ENCODE data around the gene ERFE. TPM values are rescaled to one million over a fixed set of nuclear protein-coding genes. Genes with fewer than 3 reads are reported as not detected.

The ERFE gene
- total and polyA plus RNA-seq, 2 of the 4 experiments (the other 2 are of a cell fraction), result 1.3 to 3.5 TPM

GRCh38 chr2:238169708-238170251 lies 11.0 kb downstream of the ERFE start (continued):
- TF ChIP-seq CTCF (conservative IDR thresholded peaks at IDR 0.05; ENCODE audit: low read depth, low read length), result no peak
- TF ChIP-seq RCOR1 (IDR thresholded peaks at IDR 0.05; ENCODE audit: insufficient replicate concordance, low read length), result no peak
- peak; percentile 99 for TF ChIP-seq CEBPB (IDR thresholded peaks at IDR 0.05; ENCODE audit: low read depth, low read length)
- peak; percentile 62 for TF ChIP-seq RFX5 (IDR thresholded peaks at IDR 0.05; ENCODE audit: low read depth, low read length)
- peak; percentile 68 for TF ChIP-seq NFE2L2 (IDR thresholded peaks at IDR 0.05; ENCODE audit: low read depth, low read length)

Data from IMR-90 (cell line).